NCI-H345 (cell line): ENCODE data around the gene ZNF264.
"Not testable (repeated sequence)": the region's sequence is repeated elsewhere in the genome, so short reads cannot be mapped to it uniquely, and the experiment has no call there.

Experiments
- DNase-seq: peaks from one replicate; lab custom pipeline; 2025; lab: John Stamatoyannopoulos, UW

The ZNF264 gene

GRCh38 chr19:57245959-57246358 lies 54.7 kb downstream of the ZNF264 start:
- DNase-seq: no peak

- DNase-seq: no peak
Measured at GRCh38 chr19:57248646-57249045, 57.3 kb downstream of the ZNF264 start.

GRCh38 chr19:57249329-57249728 lies 58.0 kb downstream of the ZNF264 start:
- DNase-seq: no peak

- not testable (repeated sequence) for DNase-seq
Measured at GRCh38 chr19:57253767-57254166, 62.5 kb downstream of the ZNF264 start.

GRCh38 chr19:57262044-57262443 lies 70.7 kb downstream of the ZNF264 start:
- DNase-seq: no peak

- DNase-seq: no peak
Measured at GRCh38 chr19:57263244-57263741, 72.0 kb downstream of the ZNF264 start.

- DNase-seq: no peak
Measured at GRCh38 chr19:57267291-57267690, 76.0 kb downstream of the ZNF264 start.

GRCh38 chr19:57269515-57270250 lies 78.4 kb downstream of the ZNF264 start:
- DNase-seq: no peak

- no peak for DNase-seq
Measured at GRCh38 chr19:57271280-57271679, 80.0 kb downstream of the ZNF264 start.
